NCI-H1694 (cell line): ENCODE measurements around the gene BCKDHA.
"Not testable (repeated sequence)": the region's sequence is repeated elsewhere in the genome, so short reads cannot be mapped to it uniquely, and the experiment has no call there.

Experiments used
- DNase-seq: peaks from one replicate; lab custom pipeline; 2025; lab: John Stamatoyannopoulos, UW

Gene BCKDHA

GRCh38 chr19:41426116-41426841 lies 28.7 kb downstream of the BCKDHA start:
- no peak for DNase-seq

GRCh38 chr19:41426952-41427646 lies 29.5 kb downstream of the BCKDHA start, which contains the start of gene B3GNT8:
Gene B3GNT8 (minus strand): TSS chr19:41427374. CDS start chr19:41426778, 596 bp downstream.
- DNase-seq: peak; percentile 66

- DNase-seq: peak; percentile 39
These were observed 30.2 kb downstream of the BCKDHA start for GRCh38 chr19:41427647-41428480.

- DNase-seq: no peak
These were observed 30.9 kb downstream of the BCKDHA start for GRCh38 chr19:41428481-41428859.

GRCh38 chr19:41430922-41431321 lies 33.3 kb downstream of the BCKDHA start:
- no peak for DNase-seq

- DNase-seq: no peak
These were observed 34.1 kb downstream of the BCKDHA start for GRCh38 chr19:41431426-41432386.

- DNase-seq: no peak
These were observed 35.6 kb downstream of the BCKDHA start for GRCh38 chr19:41433171-41433570.

- DNase-seq: no peak
These were observed 36.8 kb downstream of the BCKDHA start for GRCh38 chr19:41434450-41434849.

GRCh38 chr19:41435376-41435775 lies 37.8 kb downstream of the BCKDHA start:
- DNase-seq: not testable (repeated sequence)

- DNase-seq: no peak
These were observed 38.5 kb downstream of the BCKDHA start for GRCh38 chr19:41435936-41436673.

- DNase-seq: no peak
These were observed 39.0 kb downstream of the BCKDHA start for GRCh38 chr19:41436674-41436951.

GRCh38 chr19:41437944-41438574 lies 40.4 kb downstream of the BCKDHA start:
- DNase-seq: no peak

- peak; percentile 99 for DNase-seq
These were observed 42.0 kb downstream of the BCKDHA start, which contains the start of gene DMAC2 for GRCh38 chr19:41439441-41440222. Gene DMAC2 (minus strand): TSS chr19:41439912. CDS start chr19:41439899, 13 bp downstream.

- DNase-seq: no peak
These were observed 43.8 kb downstream of the BCKDHA start for GRCh38 chr19:41441321-41441945.

- no peak for DNase-seq
These were observed 45.1 kb downstream of the BCKDHA start, which contains the start of gene ERICH4 for GRCh38 chr19:41442473-41443355. Gene ERICH4 (plus strand): TSS chr19:41443156. CDS start chr19:41443170, 14 bp downstream.

- DNase-seq: no peak
These were observed 46.3 kb downstream of the BCKDHA start for GRCh38 chr19:41443813-41444455.

GRCh38 chr19:41445575-41445974 lies 48.0 kb downstream of the BCKDHA start:
- DNase-seq: no peak
